ENCODE data around the gene YEATS4.

Gene YEATS4

GRCh38 chr12:69396963-69397362 lies 37.4 kb downstream of the YEATS4 start:
- no peak for DNase-seq

GRCh38 chr12:69397978-69398377 lies 38.4 kb downstream of the YEATS4 start:
- no peak for DNase-seq

- no peak for DNase-seq
These were observed 42.4 kb downstream of the YEATS4 start for GRCh38 chr12:69401940-69402339.

GRCh38 chr12:69404851-69405565 lies 45.5 kb downstream of the YEATS4 start:
- DNase-seq, result no peak

GRCh38 chr12:69405566-69405865 lies 46.0 kb downstream of the YEATS4 start:
- peak; percentile 94 for DNase-seq

- DNase-seq, result no peak
These were observed 46.7 kb downstream of the YEATS4 start for GRCh38 chr12:69406217-69406616.

- no peak for DNase-seq
These were observed 51.0 kb downstream of the YEATS4 start for GRCh38 chr12:69410571-69410970.

- no peak for DNase-seq
These were observed 53.1 kb downstream of the YEATS4 start for GRCh38 chr12:69412655-69413054.

- peak; percentile 46 for DNase-seq
These were observed 56.1 kb downstream of the YEATS4 start for GRCh38 chr12:69415471-69416275.

GRCh38 chr12:69417231-69417630 lies 57.7 kb downstream of the YEATS4 start:
- no peak for DNase-seq

- no peak for DNase-seq
These were observed 58.2 kb downstream of the YEATS4 start for GRCh38 chr12:69417741-69418167.

GRCh38 chr12:69419701-69420100 lies 60.2 kb downstream of the YEATS4 start:
- DNase-seq, result no peak

GRCh38 chr12:69421548-69421947 lies 62.0 kb downstream of the YEATS4 start:
- DNase-seq, result no peak

GRCh38 chr12:69423037-69423905 lies 63.7 kb downstream of the YEATS4 start:
- DNase-seq, result no peak

- DNase-seq, result no peak
These were observed 65.9 kb downstream of the YEATS4 start for GRCh38 chr12:69425417-69425816.

GRCh38 chr12:69428351-69429073 lies 69.0 kb downstream of the YEATS4 start:
- no peak for DNase-seq

- no peak for DNase-seq
These were observed 71.5 kb downstream of the YEATS4 start for GRCh38 chr12:69430942-69431590.

- no peak for DNase-seq
These were observed 72.2 kb downstream of the YEATS4 start for GRCh38 chr12:69431591-69432222.

- DNase-seq, result no peak
These were observed 74.1 kb downstream of the YEATS4 start for GRCh38 chr12:69433653-69434052.

- no peak for DNase-seq
These were observed 76.1 kb downstream of the YEATS4 start for GRCh38 chr12:69435644-69436043.

GRCh38 chr12:69437073-69437472 lies 77.5 kb downstream of the YEATS4 start:
- no peak for DNase-seq

GRCh38 chr12:69438539-69438938 lies 79.0 kb downstream of the YEATS4 start:
- no peak for DNase-seq
